PC-9 (cell line): ENCODE results near the gene VWA2. TPM values are rescaled to one million over a fixed set of nuclear protein-coding genes. Genes with fewer than 3 reads are reported as not detected.
"Not testable (repeated sequence)": the region's sequence is repeated elsewhere in the genome, so short reads cannot be mapped to it uniquely, and the experiment has no call there.

Experiments used
- BruUV-seq: library from RNA; stranded (reverse); fragments of 400-500 nt; replicated peaks from 2 replicates; lab custom pipeline; 2021; lab: Mats Ljungman, UMichigan
- CTCF ChIA-PET: fragments of 300-600 bp; sonication (Branson Sonifier 250); formaldehyde crosslinking; loops from one replicate; lab custom pipeline; 2022; ENCODE audit warnings: antibody characterized with exemption; lab: Charles Lee
- POLR2A ChIA-PET: fragments of 300-600 bp; sonication (Branson Sonifier 250); formaldehyde crosslinking; loops from one replicate; lab custom pipeline; 2022; ENCODE audit warnings: antibody characterized with exemption; ENCODE audit not compliant: unreplicated experiment; lab: Charles Lee
- DNase-seq, 2 experiments: peaks; one replicate each; pipeline versions ENCODE4 v3.0.0 to v3.0.0-alpha.2; 2015 to 2022; ENCODE audit warnings: mixed read lengths in 1 of 2
- H2AFZ ChIP-seq: fragments of 200-600 bp; sonication (generic); 2 replicates; pipeline ENCODE4 v1.8.1; 2017; ENCODE audit warnings: antibody characterized with exemption
- H3F3A ChIP-seq: fragments of 200-600 bp; sonication (generic); 2 replicates; pipeline ENCODE4 v1.8.1; 2017; ENCODE audit warnings: antibody characterized with exemption, mild to moderate bottlenecking, low read depth; ENCODE audit not compliant: insufficient read depth
- H3K27ac ChIP-seq: fragments of 200-600 bp; sonication (generic); 2 replicates; pipeline ENCODE4 v1.6.1; 2016; ENCODE audit warnings: mixed run types
- H3K27me3 ChIP-seq: fragments of 200-600 bp; sonication (generic); 2 replicates; pipeline ENCODE4 v1.6.1; 2016; ENCODE audit warnings: low read depth, mixed run types; ENCODE audit not compliant: insufficient read depth
- H3K36me3 ChIP-seq: fragments of 200-600 bp; sonication (generic); 2 replicates; pipeline ENCODE4 v1.6.1; 2016; ENCODE audit warnings: low read depth, mixed run types
- H3K4me1 ChIP-seq: fragments of 200-600 bp; sonication (generic); replicated peaks from 2 replicates; pipeline ENCODE4 v1.6.1; 2016; ENCODE audit warnings: mixed run types; ENCODE audit not compliant: insufficient read depth
- H3K4me2 ChIP-seq: fragments of 200-600 bp; sonication (generic); 2 replicates; pipeline ENCODE4 v1.6.1; 2017; ENCODE audit warnings: mixed run types
- H3K4me3 ChIP-seq: fragments of 200-600 bp; sonication (generic); 2 replicates; pipeline ENCODE4 v1.6.1; 2016; ENCODE audit warnings: mixed run types
- H3K79me2 ChIP-seq: fragments of 200-600 bp; sonication (generic); 2 replicates; pipeline ENCODE4 v1.6.1; 2017; ENCODE audit warnings: low read depth, mixed run types
- H3K9me2 ChIP-seq: fragments of 200-600 bp; sonication (generic); 2 replicates; pipeline ENCODE4 v1.8.1; 2017; ENCODE audit warnings: mild to moderate bottlenecking; ENCODE audit not compliant: insufficient read depth
- H3K9me3 ChIP-seq: fragments of 200-600 bp; sonication (generic); 2 replicates; pipeline ENCODE4 v1.8.1; 2016; ENCODE audit warnings: low read depth; ENCODE audit not compliant: insufficient read depth
- H4K20me1 ChIP-seq: fragments of 200-600 bp; sonication (generic); 2 replicates; pipeline ENCODE4 v1.8.1; 2017; ENCODE audit not compliant: insufficient read depth
- CTCF ChIP-seq: fragments of 200-600 bp; sonication (generic); conservative IDR thresholded peaks from 2 replicates; pipeline ENCODE4 v1.6.1; 2017; ENCODE audit warnings: mixed run types, antibody characterized with exemption, mild to moderate bottlenecking, moderate library complexity
- EZH2 ChIP-seq: fragments of 200-600 bp; sonication (generic); IDR thresholded peaks from 2 replicates; pipeline ENCODE4 v1.8.0; 2017; ENCODE audit warnings: antibody characterized with exemption, low read depth
- intact Hi-C: fragments of 100-400 bp; cut with micrococcal nuclease; formaldehyde crosslinking; loops from one replicate; pipeline ENCODE4 v1.10.0; 2022; ENCODE audit not compliant: unreplicated experiment
- total RNA-seq: library from RNA; stranded (reverse); gene quantifications from 2 replicates; pipeline ENCODE4 v1.2.3, GENCODE V29; 2021

The VWA2 gene
- total RNA-seq, 1 experiment from 2014 or later = 0.48 TPM

- CTCF ChIA-PET = no interaction called here
- intact Hi-C loops = no loop called here
- no peak overlapping the region for H2AFZ ChIP-seq
- no peaks in the 10 kb centered on the region for H3K9me3 ChIP-seq
- no peaks in the 10 kb centered on the region for H4K20me1 ChIP-seq
- H3K4me2 ChIP-seq = no peak overlapping the region
- H3K79me2 ChIP-seq = no peaks in the 10 kb centered on the region
- no TSS peak for BruUV-seq
- H3K27me3 ChIP-seq = no peaks in the 10 kb centered on the region
- no peaks in the 10 kb centered on the region for H3K4me1 ChIP-seq
- H3K36me3 ChIP-seq = no peaks in the 10 kb centered on the region
- no peaks in the 10 kb centered on the region for H3F3A ChIP-seq
- DNase-seq = no peak
- POLR2A ChIA-PET = no interaction called here
- H3K9me2 ChIP-seq = no peaks in the 10 kb centered on the region
- no peak overlapping the region for H3K27ac ChIP-seq
- TF ChIP-seq CTCF (no peak), EZH2 (no peak)
- H3K4me3 ChIP-seq = no peak overlapping the region
These were observed 93.5 kb downstream of the VWA2 start for GRCh38 chr10:114332301-114333192.

- DNase-seq, H3K79me2 ChIP-seq, H3F3A ChIP-seq, H3K4me3 ChIP-seq, H3K36me3 ChIP-seq, CTCF ChIA-PET, H3K9me2 ChIP-seq, H3K27me3 ChIP-seq, H3K27ac ChIP-seq, H3K4me2 ChIP-seq, intact Hi-C loops, H3K4me1 ChIP-seq, H3K9me3 ChIP-seq, H2AFZ ChIP-seq, H4K20me1 ChIP-seq, BruUV-seq: not testable (repeated sequence)
- POLR2A ChIA-PET = interaction anchor here (0.7 kb wide), 1 partner anchor 455 kb away, joined by 5 read pairs; no protein-coding TSS in a partner anchor
These were observed 94.4 kb downstream of the VWA2 start for GRCh38 chr10:114333441-114333840.

GRCh38 chr10:114334301-114334700 lies 95.2 kb downstream of the VWA2 start:
- CTCF ChIA-PET = no interaction called here
- no peaks in the 10 kb centered on the region for H3K9me3 ChIP-seq

More at GRCh38 chr10:114334301-114334700, 95.2 kb downstream of the VWA2 start:
- Histone ChIP-seq H3F3A (no peaks in the 10 kb centered on the region), H3K4me2 (no peak overlapping the region), H3K9me2 (no peaks in the 10 kb centered on the region), H3K79me2 (no peaks in the 10 kb centered on the region), H3K27ac (no peak overlapping the region), H3K27me3 (no peaks in the 10 kb centered on the region), H3K4me3 (no peak overlapping the region), H2AFZ (no peak overlapping the region), H3K36me3 (no peaks in the 10 kb centered on the region), H3K4me1 (no peaks in the 10 kb centered on the region), H4K20me1 (no peaks in the 10 kb centered on the region)
- intact Hi-C loops = no loop called here
- no TSS peak for BruUV-seq
- DNase-seq = no peak
- POLR2A ChIA-PET = no interaction called here
- TF ChIP-seq CTCF (no peak), EZH2 (no peak)
